ENCODE results near the gene CTBP1. TPM values are rescaled to one million over a fixed set of nuclear protein-coding genes. Genes with fewer than 3 reads are reported as not detected.
A peak's percentile ranks its signal among the peaks of the same experiment; 100 is the strongest.

The CTBP1 gene
- total and polyA plus RNA-seq, 2 of the 8 experiments (the other 6 are each of a cell fraction or from before 2014, with no cell fraction given): 128 to 185 TPM

DNA sequence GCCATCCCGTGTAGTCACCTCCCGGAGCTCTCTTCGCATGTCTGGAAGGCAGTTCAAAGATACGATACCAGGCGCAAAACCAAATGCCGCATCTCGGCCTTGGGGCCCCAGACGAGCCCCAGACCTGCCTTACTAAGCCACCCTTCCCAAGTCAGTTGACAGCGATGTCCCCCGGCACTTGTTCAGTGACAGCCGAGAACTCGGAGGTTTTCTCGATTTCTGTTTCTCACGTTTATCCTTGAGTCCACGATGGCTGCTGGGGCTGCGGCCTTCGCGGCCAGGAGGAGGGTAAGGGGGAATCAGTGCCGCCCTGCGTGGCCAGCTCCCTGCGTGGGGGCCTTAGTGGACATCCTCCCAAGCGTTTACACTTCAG lies 48.1 kb upstream of the CTBP1 start:
- Histone ChIP-seq H3K9me3 (ENCODE audit: insufficient read depth in 2 of 2, low read depth in 1 of 2, low read length in 1 of 2) (no peaks in the 10 kb centered on the region), H3K23me2 (ENCODE audit: low read depth, low read length) (no peaks in the 10 kb centered on the region; the same call in 1 of the 2 replicates), H3K4me1 (replicated peaks in 1 of 4; ENCODE audit: control insufficient read depth in 3 of 4, insufficient read depth in 4 of 4, low read length in 3 of 4) (peaks cover 3 to 30% (median 13%) of the 10 kb centered on the region in 4 experiments), H3K4me3 (ENCODE audit: extremely low read depth in 1 of 4, insufficient read depth in 2 of 4, low read depth in 3 of 4, low read length in 4 of 4) (no peak overlapping the region), H2BK15ac (ENCODE audit: low read length) (no peak overlapping the region), H3K79me2 (ENCODE audit: control insufficient read depth in 1 of 2, insufficient read depth in 2 of 2, low read length in 2 of 2) (peaks cover 25 to 96% of the 10 kb centered on the region in 2 experiments), H4K91ac (replicated peaks; ENCODE audit: insufficient read length, low read length) (no peak overlapping the region), H4K20me1 (replicated peaks in 1 of 2; ENCODE audit: control insufficient read depth in 1 of 2, insufficient read depth in 2 of 2, low read length in 2 of 2) (peaks cover 39 to 44% of the 10 kb centered on the region in 2 experiments), H3K18ac (ENCODE audit: extremely low read depth, low read length) (peak overlapping the region; percentile 19; the same call in 1 of the 2 replicates), H3K23ac (ENCODE audit: insufficient read length) (no peak overlapping the region), H3K27me3 (replicated peaks in 1 of 4; ENCODE audit: control insufficient read depth in 3 of 4, extremely low read depth in 1 of 4, insufficient read depth in 3 of 4, low read length in 3 of 4) (no peaks in the 10 kb centered on the region), H3K14ac (ENCODE audit: insufficient read length) (no peak overlapping the region), H2BK120ac (replicated peaks; ENCODE audit: low read depth, low read length) (no peak overlapping the region), H4K8ac (ENCODE audit: extremely low read depth, insufficient read depth, low read length) (no peak overlapping the region), H3K4ac (replicated peaks; ENCODE audit: insufficient read length, low read depth, low read length) (no peak overlapping the region), H2BK20ac (ENCODE audit: low read length) (no peak overlapping the region), H3K27ac (ENCODE audit: low read depth, low read length) (peak overlapping the region; percentile 34; the same call in 1 of the 2 replicates), H3K4me2 (ENCODE audit: insufficient read depth in 1 of 2, low read depth in 2 of 2, low read length in 2 of 2) (peak overlapping the region in 1 of 2 experiments; percentile 27; a peak in 1 of 4 replicates), H3K36me3 (ENCODE audit: control insufficient read depth in 2 of 4, insufficient read depth in 4 of 4, low read length in 3 of 4) (peaks cover 2 to 24% (median 3%) of the 10 kb centered on the region in 4 experiments; a peak in 6 of 8 replicates), H4K5ac (ENCODE audit: insufficient read length, low read depth, low read length) (no peak overlapping the region), H3K79me1 (ENCODE audit: low read depth, low read length) (peaks cover 34% of the 10 kb centered on the region), H2BK5ac (ENCODE audit: low read depth, low read length) (no peak overlapping the region; the same call in 1 of the 2 replicates), H2AK5ac (ENCODE audit: low read depth, low read length) (no peak overlapping the region), H2AFZ (ENCODE audit: low read length) (no peak overlapping the region), H3K9ac (replicated peaks in 1 of 4; ENCODE audit: extremely low read depth in 1 of 4, low read depth in 3 of 4, low read length in 3 of 4) (no peak overlapping the region), H3K56ac (replicated peaks; ENCODE audit: insufficient read length, low read depth, low read length) (no peak overlapping the region), H2BK12ac (ENCODE audit: low read depth, low read length) (no peak overlapping the region)
- DNase-seq (ENCODE audit: low read depth in 1 of 2, low spot score in 2 of 2) (no peak), FAIRE-seq (no peak)
- POLR2A ChIA-PET (ENCODE audit: partially characterized antibody): interaction anchor here (0.6 to 1.0 kb wide), 2 partner anchors 50 to 55 kb away, joined by 3 to 4 read pairs; partner anchors contain the start of gene UVSSA
- CTCF ChIA-PET (ENCODE audit: partially characterized antibody): interaction anchor here (1.0 to 1.1 kb wide), 2 partner anchors 21 to 57 kb away, joined by 3 to 4 read pairs; no protein-coding TSS in a partner anchor
- WGBS, 2 experiments (ENCODE audit: extremely low coverage in 1 of 2, insufficient coverage in 1 of 2, insufficient read length in 1 of 2, insufficient replicate concordance in 2 of 2, low coverage in 1 of 2, low lambda C conversion rate in 2 of 2, missing lambda C conversion rate in 1 of 2): 96% methylated on average over 19 of the region's 22 CpGs; no CpG with 5 or more reads in 1 of the 2 experiments
- TF ChIP-seq CBX8 (IDR thresholded peaks at IDR 0.05; ENCODE audit: borderline replicate concordance, low read depth, low read length): no peak
- no peak for TF ChIP-seq TAF7 (optimal IDR thresholded peaks at IDR 0.05; ENCODE audit: borderline replicate concordance, low read depth, low read length)
- TF ChIP-seq E2F6 (IDR thresholded peaks at IDR 0.05): no peak
- TF ChIP-seq BRCA1 (IDR thresholded peaks at IDR 0.05; ENCODE audit: low read depth, low read length): no peak
- TF ChIP-seq CREB1 (IDR thresholded peaks at IDR 0.05): no peak
- no peak for TF ChIP-seq NANOG (IDR thresholded peaks at IDR 0.05; ENCODE audit: insufficient read depth, low read depth, low read length, poor library complexity, severe bottlenecking)
- TF ChIP-seq BCL11A (IDR thresholded peaks at IDR 0.05; ENCODE audit: low read depth in 2 of 2, low read length in 2 of 2): no peak
- TF ChIP-seq, protein P1, sequence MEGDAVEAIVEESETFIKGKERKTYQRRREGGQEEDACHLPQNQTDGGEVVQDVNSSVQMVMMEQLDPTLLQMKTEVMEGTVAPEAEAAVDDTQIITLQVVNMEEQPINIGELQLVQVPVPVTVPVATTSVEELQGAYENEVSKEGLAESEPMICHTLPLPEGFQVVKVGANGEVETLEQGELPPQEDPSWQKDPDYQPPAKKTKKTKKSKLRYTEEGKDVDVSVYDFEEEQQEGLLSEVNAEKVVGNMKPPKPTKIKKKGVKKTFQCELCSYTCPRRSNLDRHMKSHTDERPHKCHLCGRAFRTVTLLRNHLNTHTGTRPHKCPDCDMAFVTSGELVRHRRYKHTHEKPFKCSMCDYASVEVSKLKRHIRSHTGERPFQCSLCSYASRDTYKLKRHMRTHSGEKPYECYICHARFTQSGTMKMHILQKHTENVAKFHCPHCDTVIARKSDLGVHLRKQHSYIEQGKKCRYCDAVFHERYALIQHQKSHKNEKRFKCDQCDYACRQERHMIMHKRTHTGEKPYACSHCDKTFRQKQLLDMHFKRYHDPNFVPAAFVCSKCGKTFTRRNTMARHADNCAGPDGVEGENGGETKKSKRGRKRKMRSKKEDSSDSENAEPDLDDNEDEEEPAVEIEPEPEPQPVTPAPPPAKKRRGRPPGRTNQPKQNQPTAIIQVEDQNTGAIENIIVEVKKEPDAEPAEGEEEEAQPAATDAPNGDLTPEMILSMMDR (IDR thresholded peaks at IDR 0.05; ENCODE audit: control extremely low read depth in 1 of 3, insufficient read depth in 1 of 3, low read depth in 1 of 3, low read length in 3 of 3): no peak
- TF ChIP-seq RAD21 (IDR thresholded peaks at IDR 0.05 in 1 of 2, conservative IDR thresholded peaks at IDR 0.05 in 1 of 2; ENCODE audit: low read depth in 2 of 2, low read length in 2 of 2): no peak
